Neural cell (in vitro differentiated cells): ENCODE measurements around the gene PKP2. TPM values are rescaled to one million over a fixed set of nuclear protein-coding genes. Genes with fewer than 3 reads are reported as not detected.

Experiments
- H2AFZ ChIP-seq: fragments of 200-600, 300-800 bp; sonication (generic), shearing (Covaris generic); 2 replicates; pipeline ENCODE4 v1.6.0; 2014; ENCODE audit warnings: low read depth, mild to moderate bottlenecking, antibody characterized with exemption, low read length, moderate library complexity
- H3F3A ChIP-seq: fragments of 200-600 bp; shearing (Covaris generic); 2 replicates; pipeline ENCODE4 v1.6.1; 2016; ENCODE audit warnings: mild to moderate bottlenecking, moderate library complexity, mixed read lengths, antibody characterized with exemption, low read length; ENCODE audit not compliant: insufficient read depth, poor library complexity, severe bottlenecking
- H3K27ac ChIP-seq: fragments of 200-600, 300-800 bp; sonication (generic), shearing (Covaris generic); 2 replicates; pipeline ENCODE4 v1.5.1; 2014; ENCODE audit warnings: mild to moderate bottlenecking, low read length, moderate library complexity
- H3K27me3 ChIP-seq: fragments of 300-800, 200-600 bp; sonication (generic), shearing (Covaris generic); 2 replicates; pipeline ENCODE4 v1.6.0; 2014; ENCODE audit warnings: mild to moderate bottlenecking, low read depth, low read length, moderate library complexity; ENCODE audit not compliant: insufficient read depth
- H3K36me3 ChIP-seq: fragments of 300-800, 200-600 bp; sonication (generic), shearing (Covaris generic); 2 replicates; pipeline ENCODE4 v1.5.1; 2014; ENCODE audit warnings: mild to moderate bottlenecking, antibody characterized with exemption, low read length, moderate library complexity; ENCODE audit not compliant: insufficient read depth
- H3K4me2 ChIP-seq: fragments of 300-800, 200-600 bp; sonication (generic), shearing (Covaris generic); 2 replicates; pipeline ENCODE4 v1.6.0; 2014; ENCODE audit warnings: mild to moderate bottlenecking, low read length
- H3K4me3 ChIP-seq: fragments of 300-800, 200-600 bp; sonication (generic), shearing (Covaris generic); 2 replicates; pipeline ENCODE4 v1.5.1; 2014; ENCODE audit warnings: mild to moderate bottlenecking, low read length, moderate library complexity
- H3K79me2 ChIP-seq: fragments of 200-600 bp; shearing (Covaris generic); replicated peaks from 2 replicates; pipeline ENCODE4 v1.6.0; 2014; ENCODE audit warnings: mild to moderate bottlenecking, low read length, moderate library complexity; ENCODE audit not compliant: insufficient read depth
- H3K9ac ChIP-seq: fragments of 300-800, 200-600 bp; sonication (generic), shearing (Covaris generic); 2 replicates; pipeline ENCODE4 v1.6.1; 2016; ENCODE audit warnings: mild to moderate bottlenecking, low read length, mixed read lengths
- H3K9me2 ChIP-seq: fragments of 200-600 bp; shearing (Covaris generic); 2 replicates; pipeline ENCODE4 v1.6.1; 2016; ENCODE audit warnings: mild to moderate bottlenecking, low read length, mixed read lengths; ENCODE audit not compliant: insufficient read depth
- H3K9me3 ChIP-seq: fragments of 200-600, 300-800 bp; sonication (generic), shearing (Covaris generic); 2 replicates; pipeline ENCODE4 v1.6.1; 2016; ENCODE audit warnings: mild to moderate bottlenecking, mixed run types, low read length, moderate library complexity, mixed read lengths
- H4K20me1 ChIP-seq: fragments of 200-600 bp; shearing (Covaris generic); 2 replicates; pipeline ENCODE4 v1.6.1; 2016; ENCODE audit warnings: mild to moderate bottlenecking, mixed run types; ENCODE audit not compliant: insufficient read depth
- CTCF ChIP-seq: fragments of 450-650 bp; IDR thresholded peaks from 2 replicates; pipeline ENCODE4 v1.5.1; 2014; ENCODE audit warnings: antibody characterized with exemption, mild to moderate bottlenecking, moderate library complexity; ENCODE audit not compliant: poor library complexity, severe bottlenecking
- EP300 ChIP-seq: fragments of 450-650 bp; conservative IDR thresholded peaks from 2 replicates; pipeline ENCODE4 v1.6.1; 2014; ENCODE audit warnings: antibody characterized with exemption, mild to moderate bottlenecking, moderate library complexity; ENCODE audit not compliant: poor library complexity, severe bottlenecking
- EZH2 ChIP-seq: fragments of 200-600, 300-800 bp; shearing (Covaris generic), sonication (generic); IDR thresholded peaks from 2 replicates; pipeline ENCODE4 v1.6.1; 2014; ENCODE audit warnings: antibody characterized with exemption, low read length, borderline replicate concordance, mild to moderate bottlenecking; ENCODE audit not compliant: insufficient read depth, poor library complexity, severe bottlenecking
- MXI1 ChIP-seq: fragments of 450-650 bp; conservative IDR thresholded peaks from 2 replicates; pipeline ENCODE4 v1.6.1; 2014; ENCODE audit warnings: antibody characterized with exemption, mild to moderate bottlenecking; ENCODE audit not compliant: poor library complexity, severe bottlenecking
- POLR2AphosphoS5 ChIP-seq: IDR thresholded peaks from 2 replicates; pipeline ENCODE4 v1.6.1; 2012
- RAD21 ChIP-seq: fragments of 450-650 bp; conservative IDR thresholded peaks from 2 replicates; pipeline ENCODE4 v1.6.1; 2014; ENCODE audit warnings: antibody characterized with exemption, mild to moderate bottlenecking, moderate library complexity
- REST ChIP-seq: IDR thresholded peaks from 2 replicates; pipeline ENCODE4 v1.6.1; 2012; ENCODE audit warnings: borderline replicate concordance
- SMC3 ChIP-seq: fragments of 450-650 bp; conservative IDR thresholded peaks from 2 replicates; pipeline ENCODE4 v1.6.1; 2014; ENCODE audit warnings: antibody characterized with exemption, mild to moderate bottlenecking, moderate library complexity; ENCODE audit not compliant: poor library complexity
- TAF1 ChIP-seq: IDR thresholded peaks from 2 replicates; pipeline ENCODE4 v1.6.1; 2012; ENCODE audit warnings: low read depth
- polyA plus RNA-seq: library from polyadenylated mRNA; depleted of rRNA; stranded (reverse); fragments of >200 nt; gene quantifications from 2 replicates; pipeline ENCODE4 v1.2.3, GENCODE V29; 2014

Gene PKP2
- polyA plus RNA-seq, 1 donor from 2014 or later, result 4.0 TPM

GRCh38 chr12:32901553-32901952, 5.0 kb upstream of the PKP2 start:
- Histone ChIP-seq H3K9me3 (no peaks in the 10 kb centered on the region), H3K27me3 (peaks cover under 1% of the 10 kb centered on the region), H3F3A (peaks cover 3% of the 10 kb centered on the region), H2AFZ (no peak overlapping the region), H3K4me2 (no peak overlapping the region), H3K9ac (no peak overlapping the region), H3K4me3 (no peak overlapping the region), H3K27ac (no peak overlapping the region), H3K36me3 (no peaks in the 10 kb centered on the region), H3K9me2 (no peaks in the 10 kb centered on the region), H3K79me2 (no peaks in the 10 kb centered on the region), H4K20me1 (no peaks in the 10 kb centered on the region)
- TF ChIP-seq MXI1 (no peak), CTCF (no peak), SMC3 (no peak), POLR2AphosphoS5 (no peak), REST (no peak), TAF1 (no peak), EP300 (no peak), EZH2 (no peak), RAD21 (no peak)

GRCh38 chr12:32897687-32898573, 1.4 kb upstream of the PKP2 start:
- Histone ChIP-seq H4K20me1 (no peaks in the 10 kb centered on the region), H3K4me2 (no peak overlapping the region), H3K9ac (no peak overlapping the region), H3K36me3 (no peaks in the 10 kb centered on the region), H3K27me3 (peaks cover 17% of the 10 kb centered on the region), H3K9me2 (no peaks in the 10 kb centered on the region), H3K9me3 (no peaks in the 10 kb centered on the region), H2AFZ (no peak overlapping the region), H3K79me2 (no peaks in the 10 kb centered on the region), H3K27ac (no peak overlapping the region), H3K4me3 (peak overlapping the region; percentile 86), H3F3A (peaks cover 3% of the 10 kb centered on the region)
- TF ChIP-seq RAD21, result no peak
- no peak for TF ChIP-seq MXI1
- no peak for TF ChIP-seq EZH2
- TF ChIP-seq SMC3, result no peak
- no peak for TF ChIP-seq REST
- TF ChIP-seq TAF1, result no peak
- TF ChIP-seq EP300, result no peak
- TF ChIP-seq CTCF, result no peak
- no peak for TF ChIP-seq POLR2AphosphoS5
